ENCODE measurements around the gene ZNF600. TPM values are rescaled to one million over a fixed set of nuclear protein-coding genes. Genes with fewer than 3 reads are reported as not detected.
"Not testable (repeated sequence)": the region's sequence is repeated elsewhere in the genome, so short reads cannot be mapped to it uniquely, and the experiment has no call there.

Gene ZNF600
- 23.0 TPM for total RNA-seq

DNA sequence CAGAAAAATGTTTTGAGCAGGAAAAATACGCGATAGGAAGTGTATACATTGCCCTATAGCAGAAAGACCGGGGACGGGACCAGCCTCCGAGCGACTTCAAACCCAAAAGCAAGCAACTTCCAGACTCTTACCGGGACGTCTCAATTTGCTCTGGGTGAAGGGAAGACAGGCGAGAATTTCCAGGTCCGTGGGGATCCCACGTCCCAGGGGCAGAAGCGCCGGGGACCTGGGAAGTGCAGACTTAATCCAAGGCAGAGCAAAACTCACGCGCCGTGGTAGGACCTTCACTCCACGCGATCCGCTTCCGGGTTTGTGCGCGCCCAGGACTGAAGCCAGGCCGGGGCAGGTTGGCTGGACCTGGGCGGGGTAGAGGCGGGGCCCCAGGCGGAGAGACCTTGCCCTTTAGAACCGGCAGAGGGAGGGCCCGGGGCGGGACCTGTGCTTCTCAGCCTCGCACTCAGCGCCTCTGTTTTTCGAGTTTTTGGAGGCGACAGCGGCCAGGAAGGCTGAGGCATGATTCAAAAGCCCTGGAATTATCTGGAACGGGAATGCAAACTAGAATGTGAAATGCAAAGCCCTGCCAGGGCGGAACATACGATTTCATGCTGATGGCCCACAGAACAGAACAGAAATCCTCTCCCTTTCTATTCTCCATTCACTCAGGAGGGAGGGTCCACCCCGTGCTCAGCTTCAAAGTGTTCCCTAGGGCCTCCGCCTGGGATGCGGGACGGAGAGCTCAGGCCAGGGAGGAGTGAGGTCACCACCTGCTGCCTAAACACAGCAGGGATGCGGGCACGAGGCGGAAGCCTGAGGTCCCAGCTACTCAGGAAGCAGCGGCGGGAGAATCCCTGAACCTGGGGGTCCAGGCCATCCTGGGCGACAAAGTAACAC is at the start of gene ZNF600:
Gene ZNF600 (minus strand): TSS at position 328 of the 891 bp plus-strand sequence. CDS start 7,903 bp downstream, outside the sequence.
- DNase-seq (ENCODE audit: low spot score) = peak; percentile 93

DNA sequence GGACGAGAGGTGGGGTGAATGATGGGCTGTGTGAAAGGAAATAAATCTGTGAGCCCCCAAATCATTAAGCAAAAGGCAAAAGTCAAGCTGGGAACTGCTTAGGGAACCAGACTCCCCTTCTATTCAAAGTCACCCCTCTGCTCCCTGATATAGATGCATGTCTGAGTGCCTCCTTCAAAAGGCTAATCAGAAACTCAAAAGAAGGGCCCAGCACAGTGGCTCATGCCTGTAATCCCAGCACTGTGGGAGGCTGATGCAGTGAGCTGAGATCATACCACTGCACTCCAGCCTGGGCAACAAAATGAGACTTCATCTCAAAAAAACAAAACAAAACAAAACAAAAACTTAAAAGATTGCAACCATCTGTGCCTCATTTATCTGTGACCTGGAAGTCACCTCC is 47.7 kb upstream of the ZNF600 start:
- DNase-seq (ENCODE audit: low spot score) = not testable (repeated sequence)

GRCh38 chr19:52833541-52833940 is 47.0 kb upstream of the ZNF600 start:
- not testable (repeated sequence) for DNase-seq (ENCODE audit: low spot score)

- DNase-seq (ENCODE audit: low spot score) = not testable (repeated sequence)
These were observed 43.3 kb upstream of the ZNF600 start for GRCh38 chr19:52829866-52830265.

GRCh38 chr19:52825765-52826164 is 39.2 kb upstream of the ZNF600 start:
- no peak for DNase-seq (ENCODE audit: low spot score)

GRCh38 chr19:52823676-52824075 is 37.1 kb upstream of the ZNF600 start:
- no peak for DNase-seq (ENCODE audit: low spot score)

DNA sequence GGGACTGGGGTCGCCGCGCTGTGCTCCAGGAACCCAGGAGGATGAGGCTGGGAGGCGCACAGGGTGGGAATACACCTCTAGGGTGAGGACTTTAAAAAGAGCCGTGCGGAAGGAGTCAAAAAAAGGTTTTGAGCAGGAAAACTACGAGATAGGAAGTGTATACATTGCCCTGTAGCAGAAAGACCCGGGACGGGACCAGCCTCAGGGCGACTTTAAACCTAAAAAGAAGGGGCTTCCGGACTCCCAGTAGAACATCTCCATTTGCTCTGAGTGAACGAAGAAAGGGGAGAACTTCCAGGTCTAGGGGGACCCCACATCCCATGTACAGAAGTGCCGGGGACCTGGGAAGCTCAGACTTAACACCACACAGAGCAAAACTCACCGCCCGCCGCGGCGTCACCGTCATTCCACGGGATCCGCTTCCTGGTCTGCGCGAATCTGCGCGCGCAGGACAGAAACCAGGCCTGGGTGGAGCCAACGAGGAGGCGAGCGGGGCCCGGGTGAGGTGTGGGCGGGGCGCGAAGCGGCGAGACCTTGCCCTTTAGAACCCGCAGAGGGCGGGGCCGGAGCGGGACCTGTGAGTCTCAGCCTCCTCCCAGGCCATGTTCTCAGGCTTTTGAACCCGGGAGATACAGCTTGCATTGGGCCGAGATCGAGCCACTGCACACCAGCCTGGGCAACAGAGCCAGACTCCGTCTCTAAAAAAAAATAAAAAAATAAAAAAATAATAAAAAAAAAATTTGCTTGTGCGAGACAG is 34.8 kb upstream of the ZNF600 start, which contains the start of gene ZNF28:
Gene ZNF28 (minus strand): TSS at position 430 of the 757 bp plus-strand sequence. CDS start 3,675 bp downstream, outside the sequence.
- DNase-seq (ENCODE audit: low spot score) = peak; percentile 68

- peak; percentile 44 for DNase-seq (ENCODE audit: low spot score)
These were observed 34.0 kb upstream of the ZNF600 start for GRCh38 chr19:52820472-52821203.

DNA sequence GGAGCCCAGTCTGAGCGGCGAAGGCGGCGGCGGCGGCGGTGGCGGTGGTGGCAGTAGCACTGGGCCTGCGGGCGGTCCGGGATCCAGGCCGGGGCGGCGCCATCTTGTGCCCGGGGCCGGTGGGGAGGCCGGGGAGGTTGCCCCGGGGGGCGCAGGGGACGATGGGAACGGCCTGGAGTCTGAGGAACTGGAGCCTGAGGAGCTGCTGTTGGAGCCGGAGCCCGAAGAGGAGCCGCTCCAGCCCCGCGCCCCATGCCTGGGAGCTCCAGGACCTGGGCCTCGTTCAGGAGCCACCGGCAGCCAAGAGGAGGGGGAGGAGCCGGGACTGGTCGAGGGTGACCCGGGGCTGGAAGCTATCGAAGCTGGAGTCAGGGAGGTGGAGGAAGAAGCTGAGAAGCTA is 23.2 kb upstream of the ZNF600 start:
- DNase-seq (ENCODE audit: low spot score) = no peak

DNA sequence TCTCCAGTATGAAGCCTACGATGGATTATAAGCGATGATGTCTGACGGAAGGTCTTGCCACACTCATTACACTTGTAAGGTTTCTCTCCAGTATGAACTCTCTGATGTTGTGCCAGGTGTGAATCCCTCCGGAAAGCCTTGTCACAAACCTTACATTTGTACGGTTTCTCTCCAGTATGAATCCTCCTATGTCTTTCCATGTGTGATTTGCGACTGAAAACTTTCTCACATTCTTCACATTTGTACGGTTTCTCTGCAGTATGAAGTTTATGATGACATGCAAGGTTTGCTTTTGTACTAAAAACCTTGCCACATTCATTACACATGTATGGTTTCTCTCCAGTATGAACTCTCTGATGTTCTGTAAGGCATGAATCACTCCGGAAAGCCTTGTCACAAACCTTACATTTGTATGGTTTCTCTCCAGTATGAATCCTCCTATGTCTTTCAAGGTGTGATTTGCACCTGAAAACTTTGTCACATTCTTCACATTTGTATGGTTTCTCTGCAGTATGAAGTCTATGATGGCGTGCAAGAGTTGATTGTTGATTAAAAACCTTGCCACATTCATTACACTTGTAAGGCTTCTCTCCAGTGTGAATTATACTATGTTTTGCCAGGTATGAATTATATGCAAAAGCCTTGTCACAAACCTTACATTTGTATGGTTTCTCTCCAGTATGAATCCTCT is 13.5 kb upstream of the ZNF600 start:
- DNase-seq (ENCODE audit: low spot score) = not testable (repeated sequence)

DNA sequence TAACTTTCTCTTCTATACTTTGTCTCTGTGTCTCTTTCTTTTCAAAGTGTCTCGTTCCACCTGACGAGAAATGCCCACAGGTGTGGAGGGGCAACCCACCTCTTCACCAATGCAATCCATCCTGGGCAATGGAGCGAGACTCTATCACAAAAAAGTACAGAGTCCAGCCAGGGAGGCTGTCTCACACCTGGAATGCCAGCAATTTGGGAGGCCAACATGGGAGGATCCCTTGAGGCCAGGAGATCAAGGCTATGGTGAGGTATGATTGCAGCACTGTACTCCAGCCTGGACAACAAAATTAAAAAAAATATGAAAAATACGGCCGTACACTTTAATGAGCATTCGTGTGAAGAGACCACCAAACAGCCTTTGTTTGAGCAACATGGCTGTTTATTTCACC is 2.8 kb upstream of the ZNF600 start:
- no peak for DNase-seq (ENCODE audit: low spot score)

GRCh38 chr19:52786078-52786463 is 520 bp downstream of the ZNF600 start:
- no peak for DNase-seq (ENCODE audit: low spot score)

DNA sequence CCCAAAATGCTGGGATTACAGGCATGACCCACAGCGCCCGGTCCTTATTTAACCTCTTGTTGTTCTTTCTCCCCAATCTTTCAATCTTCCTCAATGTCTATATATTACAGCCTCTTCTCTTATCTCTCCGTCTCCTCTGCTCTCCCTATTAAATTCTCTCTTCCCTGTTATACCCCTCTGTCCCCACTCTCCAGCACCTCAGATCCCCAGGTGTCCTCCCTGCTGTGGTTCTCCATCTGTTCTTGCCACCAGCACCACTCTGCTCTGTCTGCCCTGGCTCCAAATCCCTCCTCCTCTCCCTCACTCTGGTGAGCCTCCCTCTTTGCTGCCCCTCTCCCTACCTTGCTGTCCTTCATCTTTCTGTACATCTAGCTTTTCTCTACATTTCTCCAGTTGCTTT is 1.1 kb downstream of the ZNF600 start:
- no peak for DNase-seq (ENCODE audit: low spot score)

- not testable (repeated sequence) for DNase-seq (ENCODE audit: low spot score)
These were observed 3.7 kb downstream of the ZNF600 start for GRCh38 chr19:52782864-52783263.

DNA sequence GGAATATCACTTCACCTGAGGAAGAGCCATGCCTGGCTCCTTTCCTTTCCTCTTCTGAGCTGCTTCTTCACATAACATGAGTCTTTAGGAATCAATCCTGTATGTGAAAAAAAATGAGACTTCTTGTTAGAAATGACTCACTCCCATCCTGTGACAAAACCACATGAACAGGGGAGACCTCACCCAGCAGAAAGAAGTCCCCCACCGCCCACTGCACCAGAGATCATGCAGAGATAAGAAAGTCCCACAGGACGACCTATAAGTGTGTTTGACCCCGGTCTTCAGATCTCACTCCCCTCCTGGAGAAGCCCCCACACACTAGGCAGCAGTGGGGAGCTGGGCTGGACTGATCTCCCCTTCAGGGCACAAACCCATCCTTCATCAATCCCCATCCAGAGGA is 7.8 kb downstream of the ZNF600 start:
- no peak for DNase-seq (ENCODE audit: low spot score)

DNA sequence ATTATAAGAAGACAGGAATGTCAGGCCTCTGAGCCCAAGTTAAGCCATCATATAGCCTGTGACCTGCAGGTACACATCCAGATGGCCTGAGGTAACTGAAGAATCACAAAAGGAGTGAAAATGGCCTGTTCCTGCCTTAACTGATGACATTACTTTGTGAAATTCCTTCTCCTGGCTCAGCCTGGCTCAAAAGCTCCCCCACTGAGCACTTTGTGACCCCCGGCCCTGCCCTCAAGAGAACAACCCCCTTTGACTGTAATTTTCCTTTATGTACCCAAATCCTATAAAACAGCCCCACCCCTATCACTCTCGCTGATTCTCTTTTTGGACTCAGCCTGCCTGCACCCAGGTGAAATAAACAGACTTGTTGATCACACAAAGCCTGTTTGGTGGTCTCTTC is 30.1 kb downstream of the ZNF600 start:
- DNase-seq (ENCODE audit: low spot score) = not testable (repeated sequence)

DNA sequence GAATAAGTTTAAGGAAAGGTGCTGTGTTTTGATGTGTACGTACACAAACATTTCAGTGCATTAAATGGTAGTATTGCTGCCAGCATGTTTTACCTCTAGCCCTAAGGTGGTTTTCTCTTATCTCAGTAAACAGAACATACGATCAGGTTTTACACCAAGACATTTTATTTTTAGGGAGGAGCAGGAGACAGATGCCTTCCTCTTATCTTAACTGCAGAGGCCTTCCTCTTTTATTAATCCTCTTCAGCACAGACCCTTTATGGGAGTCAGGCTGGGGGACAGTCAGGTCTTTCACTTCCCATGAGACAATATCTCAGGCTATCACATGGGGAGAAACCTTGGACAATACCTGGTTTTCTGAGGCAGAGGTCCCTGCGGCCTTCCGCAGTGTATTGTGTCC is 36.8 kb downstream of the ZNF600 start:
- DNase-seq (ENCODE audit: low spot score) = no peak

GRCh38 chr19:52748336-52748950 is 38.1 kb downstream of the ZNF600 start:
- no peak for DNase-seq (ENCODE audit: low spot score)

DNA sequence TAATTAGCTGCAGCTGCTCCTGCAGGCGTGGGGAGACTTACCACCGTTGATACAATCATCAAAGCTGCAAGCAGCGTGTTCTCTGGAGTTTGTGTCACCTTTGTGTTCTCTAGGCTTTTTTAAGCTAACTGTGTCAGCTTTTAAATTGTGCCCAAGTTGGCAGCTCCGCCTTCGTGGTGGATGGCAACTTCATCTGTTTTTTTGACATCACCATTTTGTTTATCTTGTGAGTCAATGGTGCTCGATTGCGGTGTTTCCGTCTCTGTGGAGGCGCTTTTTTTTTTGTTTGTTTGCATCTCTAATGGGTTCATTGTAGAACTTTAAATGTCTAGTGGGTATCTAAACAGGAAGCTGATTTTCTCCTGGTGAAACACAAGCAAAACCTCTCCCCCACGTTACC is 40.7 kb downstream of the ZNF600 start:
- DNase-seq (ENCODE audit: low spot score) = not testable (repeated sequence)

DNA sequence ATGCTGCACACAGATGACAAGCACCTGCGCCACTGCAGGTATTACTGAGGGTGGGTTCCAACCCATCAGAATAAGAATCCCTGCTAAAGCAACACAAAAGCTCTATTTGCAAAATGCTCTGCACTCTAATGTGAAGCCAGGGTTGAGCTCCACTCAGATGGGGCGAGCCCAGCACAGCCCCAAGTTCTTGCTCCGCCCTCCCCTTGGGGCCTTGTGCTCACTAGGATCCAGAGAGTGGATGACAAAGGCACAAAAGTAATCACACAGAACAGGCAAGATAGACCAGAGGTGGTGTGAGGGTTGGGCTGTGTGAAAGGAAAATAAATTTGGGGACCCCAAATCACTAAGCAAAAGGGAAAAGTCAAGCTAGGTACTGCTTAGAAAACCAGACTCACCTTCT is 43.5 kb downstream of the ZNF600 start:
- DNase-seq (ENCODE audit: low spot score) = no peak

DNA sequence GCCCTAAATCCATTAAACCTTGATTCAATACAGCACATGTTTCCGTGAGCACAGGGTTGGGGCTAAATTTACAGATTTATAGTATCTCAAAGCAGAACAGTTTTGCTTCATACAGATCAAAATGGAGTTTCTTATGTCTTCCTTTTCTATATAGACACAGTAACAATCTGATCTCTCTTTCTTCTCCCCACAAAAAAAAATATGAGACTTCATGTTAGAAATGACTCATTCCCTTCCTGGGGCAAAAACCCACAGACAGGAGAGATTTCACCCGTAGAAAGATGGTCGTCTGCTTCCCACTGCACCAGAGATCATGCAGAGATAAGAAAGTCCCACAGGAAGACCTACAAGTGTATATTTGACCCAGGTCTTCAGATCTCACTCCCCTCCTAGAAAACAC is 44.1 kb downstream of the ZNF600 start:
- no peak for DNase-seq (ENCODE audit: low spot score)

Data from ureter (tissue), 1 donor.